ENCODE results near the gene SUCO.
"Not testable (repeated sequence)": the region's sequence is repeated elsewhere in the genome, so short reads cannot be mapped to it uniquely, and the experiment has no call there.

SUCO gene

GRCh38 chr1:172557270-172557669, 24.3 kb downstream of the SUCO start:
- no peak for DNase-seq

GRCh38 chr1:172559572-172560210, 26.7 kb downstream of the SUCO start:
- DNase-seq: no peak

- no peak for DNase-seq
These were observed 28.3 kb downstream of the SUCO start for GRCh38 chr1:172561252-172561651.

GRCh38 chr1:172566196-172566997, 33.4 kb downstream of the SUCO start:
- no peak for DNase-seq

GRCh38 chr1:172567720-172568119, 34.8 kb downstream of the SUCO start:
- DNase-seq: no peak

GRCh38 chr1:172574080-172574479, 41.1 kb downstream of the SUCO start:
- DNase-seq: no peak

GRCh38 chr1:172578586-172578985, 45.6 kb downstream of the SUCO start:
- DNase-seq: no peak

GRCh38 chr1:172581273-172581672, 48.3 kb downstream of the SUCO start:
- no peak for DNase-seq

GRCh38 chr1:172581779-172582178, 48.8 kb downstream of the SUCO start:
- no peak for DNase-seq

GRCh38 chr1:172582889-172583288, 49.9 kb downstream of the SUCO start:
- DNase-seq: no peak

GRCh38 chr1:172585348-172585747, 52.4 kb downstream of the SUCO start:
- no peak for DNase-seq

GRCh38 chr1:172585861-172586260, 52.9 kb downstream of the SUCO start:
- DNase-seq: no peak

- no peak for DNase-seq
These were observed 55.6 kb downstream of the SUCO start for GRCh38 chr1:172588296-172589291.

- no peak for DNase-seq
These were observed 56.6 kb downstream of the SUCO start for GRCh38 chr1:172589553-172589952.

GRCh38 chr1:172591429-172591828, 58.5 kb downstream of the SUCO start:
- DNase-seq: not testable (repeated sequence)

- not testable (repeated sequence) for DNase-seq
These were observed 62.1 kb downstream of the SUCO start for GRCh38 chr1:172595066-172595465.

GRCh38 chr1:172596782-172597181, 63.8 kb downstream of the SUCO start:
- not testable (repeated sequence) for DNase-seq

- no peak for DNase-seq
These were observed 67.0 kb downstream of the SUCO start for GRCh38 chr1:172599912-172600311.

- no peak for DNase-seq
These were observed 67.7 kb downstream of the SUCO start for GRCh38 chr1:172600615-172601014.

GRCh38 chr1:172601046-172601630, 68.2 kb downstream of the SUCO start:
- no peak for DNase-seq

GRCh38 chr1:172602706-172603105, 69.8 kb downstream of the SUCO start:
- no peak for DNase-seq

Data from amygdala (tissue), 56 donors.